Endodermal cell (in vitro differentiated cells): ENCODE data around the gene GOLIM4. TPM values are rescaled to one million over a fixed set of nuclear protein-coding genes. Genes with fewer than 3 reads are reported as not detected.
"Not testable (repeated sequence)": the region's sequence is repeated elsewhere in the genome, so short reads cannot be mapped to it uniquely, and the experiment has no call there.

Experiments
- DNase-seq: peaks from one replicate; pipeline ENCODE4 v3.0.0-alpha.2; 2017
- H3K27ac ChIP-seq: 2 replicates; pipeline ENCODE4 v1.5.1; 2013; ENCODE audit warnings: mild to moderate bottlenecking, low read depth, low read length, moderate library complexity
- H3K27me3 ChIP-seq: 2 replicates; pipeline ENCODE4 v1.6.1; 2013; ENCODE audit warnings: mild to moderate bottlenecking, low read length, moderate library complexity; ENCODE audit not compliant: insufficient read depth, control insufficient read depth, poor library complexity, severe bottlenecking
- H3K36me3 ChIP-seq: 2 replicates; pipeline ENCODE4 v1.7.0; 2013; ENCODE audit warnings: mild to moderate bottlenecking, low read length, moderate library complexity; ENCODE audit not compliant: control insufficient read depth, insufficient read depth
- H3K4me1 ChIP-seq: one replicate; pipeline ENCODE4 v1.7.0; 2013; ENCODE audit warnings: low read length; ENCODE audit not compliant: control insufficient read depth, insufficient read depth
- H3K4me3 ChIP-seq: 2 replicates; pipeline ENCODE4 v1.5.1; 2013; ENCODE audit warnings: mild to moderate bottlenecking, low read length, moderate library complexity
- H3K9ac ChIP-seq: 2 replicates; pipeline ENCODE4 v1.6.1; 2013; ENCODE audit warnings: mild to moderate bottlenecking, low read length, moderate library complexity; ENCODE audit not compliant: poor library complexity, severe bottlenecking; ENCODE audit errors: extremely low read depth
- H3K9me3 ChIP-seq: 2 replicates; pipeline ENCODE4 v1.6.1; 2013; ENCODE audit warnings: mild to moderate bottlenecking, low read length, moderate library complexity; ENCODE audit not compliant: control insufficient read depth
- H3K27ac Mint-ChIP-seq: 2 replicates; pipeline ENCODE4 v1.8.0; 2020; ENCODE audit warnings: mixed read lengths
- H3K27me3 Mint-ChIP-seq: 2 replicates; pipeline ENCODE4 v1.8.0; 2021; ENCODE audit warnings: mild to moderate bottlenecking, mixed read lengths; ENCODE audit not compliant: insufficient read depth
- H3K36me3 Mint-ChIP-seq: 2 replicates; pipeline ENCODE4 v1.8.0; 2020; ENCODE audit warnings: low read depth, mixed read lengths
- H3K4me1 Mint-ChIP-seq: 2 replicates; pipeline ENCODE4 v1.8.0; 2020; ENCODE audit warnings: mixed read lengths
- H3K4me3 Mint-ChIP-seq: 2 replicates; pipeline ENCODE4 v1.8.0; 2020; ENCODE audit warnings: mild to moderate bottlenecking, moderate library complexity, mixed read lengths
- H3K9me3 Mint-ChIP-seq: 2 replicates; pipeline ENCODE4 v1.8.0; 2020; ENCODE audit warnings: mild to moderate bottlenecking, mixed read lengths
- CTCF ChIP-seq: fragments of 200-600 bp; sonication (generic); conservative IDR thresholded peaks from 2 replicates; pipeline ENCODE4 v1.5.0; 2021; ENCODE audit warnings: antibody characterized with exemption, mild to moderate bottlenecking
- WGBS, 2 experiments: methylation state at CpG; one replicate each; pipeline versions ENCODE4 v1.1.5 to v1.1.7; 2013; ENCODE audit warnings: missing lambda C conversion rate in 2 of 2, mixed read lengths in 1 of 2; ENCODE audit not compliant: insufficient coverage in 1 of 2, insufficient read length in 1 of 2; 5-methylcytosine and 5-hydroxymethylcytosine counted together
- total RNA-seq, 2 donors: library from RNA; stranded (reverse); fragmentation: NEBNext Ultra II Directional in 1 of 2; extraction: Animal tissue kit (Norgen Biotek cat#: 25700) in 1 of 2; gene quantifications; 2 replicates in 1 of 2; 3 replicates in 1 of 2; pipeline ENCODE4 v1.2.1, GENCODE V29; 2021

GOLIM4 gene
- total RNA-seq, 2 donors from 2014 or later: 19.3 to 19.9 TPM

- Mint-ChIP-seq H3K27ac (no peak overlapping the region), H3K27me3 (no peaks in the 10 kb centered on the region), H3K36me3 (peaks cover 9% of the 10 kb centered on the region), H3K9me3 (peaks cover 13% of the 10 kb centered on the region), H3K4me3 (no peak overlapping the region), H3K4me1 (peaks cover 14% of the 10 kb centered on the region)
- TF ChIP-seq CTCF: peak; percentile 31
- no peak overlapping the region for H3K27ac ChIP-seq
- no peaks in the 10 kb centered on the region for H3K4me1 ChIP-seq
- no peaks in the 10 kb centered on the region for H3K36me3 ChIP-seq
- no peak for DNase-seq
- peaks cover 13% of the 10 kb centered on the region for H3K9me3 ChIP-seq
- no peak overlapping the region for H3K4me3 ChIP-seq
- WGBS, 2 experiments: 97 to 98% methylated on average over 3 to 4 of the region's 5 CpGs
- H3K9ac ChIP-seq: no peak overlapping the region
- H3K27me3 ChIP-seq: no peaks in the 10 kb centered on the region
Observed at GRCh38 chr3:168061332-168061996, 34.3 kb downstream of the GOLIM4 start.

- Histone ChIP-seq H3K36me3 (no peaks in the 10 kb centered on the region), H3K4me3 (no peak overlapping the region), H3K9ac (no peak overlapping the region), H3K4me1 (no peaks in the 10 kb centered on the region), H3K9me3 (peaks cover 20% of the 10 kb centered on the region), H3K27me3 (no peaks in the 10 kb centered on the region), H3K27ac (no peak overlapping the region)
- peaks cover 24% of the 10 kb centered on the region for H3K9me3 Mint-ChIP-seq
- peaks cover 17% of the 10 kb centered on the region for H3K36me3 Mint-ChIP-seq
- WGBS, 2 experiments: 100% methylated on average over 2 of the region's 3 CpGs
- no peak overlapping the region for H3K27ac Mint-ChIP-seq
- DNase-seq: no peak
- H3K27me3 Mint-ChIP-seq: no peaks in the 10 kb centered on the region
- H3K4me3 Mint-ChIP-seq: no peak overlapping the region
- no peak for TF ChIP-seq CTCF
- H3K4me1 Mint-ChIP-seq: peaks cover 11% of the 10 kb centered on the region
Observed at GRCh38 chr3:168060317-168060716, 35.4 kb downstream of the GOLIM4 start.

- H3K9me3 Mint-ChIP-seq: peaks cover 32% of the 10 kb centered on the region
- Histone ChIP-seq H3K4me1 (no peaks in the 10 kb centered on the region), H3K9me3 (peaks cover 27% of the 10 kb centered on the region), H3K4me3 (no peak overlapping the region), H3K27ac (no peak overlapping the region), H3K36me3 (no peaks in the 10 kb centered on the region), H3K9ac (no peak overlapping the region), H3K27me3 (no peaks in the 10 kb centered on the region)
- DNase-seq: no peak
- H3K27me3 Mint-ChIP-seq: no peaks in the 10 kb centered on the region
- no peak for TF ChIP-seq CTCF
- H3K4me1 Mint-ChIP-seq: peaks cover 6% of the 10 kb centered on the region
- 81 to 83% methylated on average over 1 to 2 of the region's 2 CpGs for WGBS, 2 experiments
- H3K36me3 Mint-ChIP-seq: peaks cover 22% of the 10 kb centered on the region
- H3K4me3 Mint-ChIP-seq: no peak overlapping the region
- no peak overlapping the region for H3K27ac Mint-ChIP-seq
Observed at GRCh38 chr3:168058481-168058880, 37.2 kb downstream of the GOLIM4 start.

GRCh38 chr3:168056398-168057230 lies 39.1 kb downstream of the GOLIM4 start:
- peaks cover 27% of the 10 kb centered on the region for H3K9me3 ChIP-seq
- not testable (repeated sequence) for H3K4me3 Mint-ChIP-seq, H3K4me3 ChIP-seq, H3K27ac Mint-ChIP-seq, H3K4me1 Mint-ChIP-seq, H3K27me3 ChIP-seq, H3K27me3 Mint-ChIP-seq, H3K4me1 ChIP-seq, DNase-seq, H3K27ac ChIP-seq, H3K36me3 ChIP-seq, H3K9ac ChIP-seq
- Mint-ChIP-seq H3K9me3 (peaks cover 32% of the 10 kb centered on the region), H3K36me3 (peaks cover 22% of the 10 kb centered on the region)
- WGBS, 2 experiments: 94 to 100% methylated on average over 1 to 7 of the region's 7 CpGs
